IPS-NIHi7 (cell line): ENCODE measurements around the gene OTOG.
A peak's percentile ranks its signal among the peaks of the same experiment; 100 is the strongest.

Source experiments
- DNase-seq: peaks from one replicate; pipeline ENCODE4 v3.0.0; 2012; ENCODE audit warnings: mixed read lengths; ENCODE audit errors: extremely low spot score

The OTOG gene

GRCh38 chr11:17560281-17561110 is 13.4 kb downstream of the OTOG start:
- DNase-seq, result no peak

GRCh38 chr11:17561111-17561415 is 14.0 kb downstream of the OTOG start:
- no peak for DNase-seq

GRCh38 chr11:17561526-17561925 is 14.5 kb downstream of the OTOG start:
- DNase-seq, result no peak

- DNase-seq, result peak; percentile 61
Observed at GRCh38 chr11:17563231-17563646, 16.2 kb downstream of the OTOG start.

GRCh38 chr11:17563961-17564686 is 17.1 kb downstream of the OTOG start:
- no peak for DNase-seq

- peak; percentile 48 for DNase-seq
Observed at GRCh38 chr11:17564687-17565042, 17.6 kb downstream of the OTOG start.

GRCh38 chr11:17568944-17569343 is 21.9 kb downstream of the OTOG start:
- no peak for DNase-seq

GRCh38 chr11:17570034-17570433 is 23.0 kb downstream of the OTOG start:
- DNase-seq, result no peak

- no peak for DNase-seq
Observed at GRCh38 chr11:17571431-17572358, 24.6 kb downstream of the OTOG start.

- no peak for DNase-seq
Observed at GRCh38 chr11:17572359-17572690, 25.3 kb downstream of the OTOG start.

- DNase-seq, result no peak
Observed at GRCh38 chr11:17572791-17573460, 25.9 kb downstream of the OTOG start.

- DNase-seq, result no peak
Observed at GRCh38 chr11:17573526-17573925, 26.5 kb downstream of the OTOG start.

GRCh38 chr11:17574141-17575091 is 27.4 kb downstream of the OTOG start:
- no peak for DNase-seq

- no peak for DNase-seq
Observed at GRCh38 chr11:17575431-17576425, 28.7 kb downstream of the OTOG start.

- no peak for DNase-seq
Observed at GRCh38 chr11:17578296-17578695, 31.2 kb downstream of the OTOG start.

GRCh38 chr11:17578958-17579357 is 31.9 kb downstream of the OTOG start:
- no peak for DNase-seq

GRCh38 chr11:17579451-17579850 is 32.4 kb downstream of the OTOG start:
- DNase-seq, result no peak

GRCh38 chr11:17580271-17580670 is 33.2 kb downstream of the OTOG start:
- no peak for DNase-seq

GRCh38 chr11:17581036-17581731 is 34.1 kb downstream of the OTOG start:
- no peak for DNase-seq
